PC-3 (cell line): ENCODE measurements around the gene WIPF1. TPM values are rescaled to one million over a fixed set of nuclear protein-coding genes. Genes with fewer than 3 reads are reported as not detected.

Source experiments
- ATAC-seq: fragments of 200-7000 bp; cut with Tn5 transposase; 2 replicates; pipeline ENCODE4 v1.9.1; 2020; ENCODE audit warnings: mild to moderate bottlenecking, moderate library complexity
- Bru-seq: library from RNA; stranded (reverse); fragments of 400-500 nt; gene quantifications from one replicate; lab custom pipeline; 2021; lab: Mats Ljungman, UMichigan
- BruChase-seq, 2 experiments: library from RNA; stranded (reverse); fragments of 400-500 nt; gene quantifications; one replicate each; lab custom pipeline; 2021; lab: Mats Ljungman, UMichigan
- BruUV-seq: library from RNA; stranded (reverse); fragments of 400-500 nt; replicated peaks from 2 replicates; lab custom pipeline; 2021; lab: Mats Ljungman, UMichigan
- CTCF ChIA-PET: fragments of 300-600 bp; sonication (Branson Sonifier 250); formaldehyde crosslinking; loops from one replicate; lab custom pipeline; 2022; ENCODE audit warnings: antibody characterized with exemption; lab: Charles Lee
- POLR2A ChIA-PET: fragments of 300-600 bp; sonication (Branson Sonifier 250); formaldehyde crosslinking; loops from one replicate; lab custom pipeline; 2022; ENCODE audit warnings: antibody characterized with exemption; ENCODE audit not compliant: unreplicated experiment; lab: Charles Lee
- DNase-seq: peaks from one replicate; pipeline ENCODE4 v3.0.0-alpha.2; 2015
- H2AFZ ChIP-seq: fragments of 300-600 bp; sonication (generic); 2 replicates; pipeline ENCODE4 v1.6.0; 2016; ENCODE audit warnings: antibody characterized with exemption, low read length
- H3F3A ChIP-seq: fragments of 300-600 bp; sonication (generic); one replicate; pipeline ENCODE4 v1.6.0; 2017; ENCODE audit warnings: antibody characterized with exemption, low read length, control low read depth, mild to moderate bottlenecking; ENCODE audit not compliant: unreplicated experiment
- H3K27ac ChIP-seq: fragments of 300-600 bp; sonication (generic); 2 replicates; pipeline ENCODE4 v1.5.1; 2016; ENCODE audit warnings: mild to moderate bottlenecking, low read length
- H3K27me3 ChIP-seq: fragments of 300-600 bp; sonication (generic); 2 replicates; pipeline ENCODE4 v1.6.1; 2016; ENCODE audit warnings: low read length, mixed read lengths
- H3K36me3 ChIP-seq: fragments of 300-600 bp; sonication (generic); 2 replicates; pipeline ENCODE4 v1.6.1; 2016; ENCODE audit warnings: low read depth, mixed run types, low read length, mixed read lengths
- H3K4me1 ChIP-seq: fragments of 300-600 bp; sonication (generic); 2 replicates; pipeline ENCODE4 v1.5.1; 2016; ENCODE audit warnings: low read length; ENCODE audit not compliant: insufficient read depth
- H3K4me2 ChIP-seq: fragments of 300-600 bp; sonication (generic); 2 replicates; pipeline ENCODE4 v1.6.0; 2016; ENCODE audit warnings: low read length
- H3K4me3 ChIP-seq: fragments of 300-600 bp; sonication (generic); 2 replicates; pipeline ENCODE4 v1.5.1; 2016; ENCODE audit warnings: mild to moderate bottlenecking, low read length, mixed read lengths
- H3K79me2 ChIP-seq: fragments of 300-600 bp; sonication (generic); 2 replicates; pipeline ENCODE4 v1.6.1; 2017; ENCODE audit warnings: low read length, mixed read lengths
- H3K9ac ChIP-seq: fragments of 300-600 bp; sonication (generic); 2 replicates; pipeline ENCODE4 v1.6.0; 2016; ENCODE audit warnings: mild to moderate bottlenecking, low read length
- H3K9me2 ChIP-seq: fragments of 300-600 bp; sonication (generic); replicated peaks from 2 replicates; pipeline ENCODE4 v1.6.1; 2016; ENCODE audit warnings: mixed run types, low read length, mixed read lengths
- H3K9me3 ChIP-seq: fragments of 300-600 bp; sonication (generic); 2 replicates; pipeline ENCODE4 v1.6.1; 2016; ENCODE audit warnings: low read length, mixed read lengths
- H4K20me1 ChIP-seq: fragments of 300-600 bp; sonication (generic); 2 replicates; pipeline ENCODE4 v1.6.1; 2016; ENCODE audit warnings: low read length, mixed read lengths
- CTCF ChIP-seq: fragments of 300-600 bp; sonication (generic); conservative IDR thresholded peaks from 2 replicates; pipeline ENCODE4 v1.5.1; 2017; ENCODE audit warnings: antibody characterized with exemption, low read depth, mild to moderate bottlenecking, low read length
- EZH2 ChIP-seq: fragments of 300-600 bp; sonication (generic); IDR thresholded peaks from one replicate; pipeline ENCODE4 v1.6.1; 2017; ENCODE audit warnings: antibody characterized with exemption, mild to moderate bottlenecking, low read length; ENCODE audit not compliant: unreplicated experiment
- EZH2phosphoT487 ChIP-seq: fragments of 300-600 bp; sonication (generic); IDR thresholded peaks from 2 replicates; pipeline ENCODE4 v1.6.1; 2018; ENCODE audit warnings: mild to moderate bottlenecking, antibody characterized with exemption, low read length, borderline replicate concordance
- intact Hi-C: fragments of 100-400 bp; cut with micrococcal nuclease; formaldehyde crosslinking; loops from 2 replicates; pipeline ENCODE4 v1.9.0; 2023
- long read RNA-seq: library from polyadenylated mRNA; unstranded; transcript quantifications from one replicate; pipeline ENCODE4 v2.0.0, GENCODE V29; 2021; ENCODE audit not compliant: unreplicated experiment
- total RNA-seq: library from RNA; depleted of rRNA; stranded (reverse); fragments of >200 nt; gene quantifications from 2 replicates; pipeline ENCODE4 v1.2.3, GENCODE V29; 2014; rRNA removed

Gene WIPF1
- 0.29 and 1.5 TPM in 2 replicates for total RNA-seq
- Bru-seq, nascent RNA, result percentile 35 among the genes with signal in this experiment
- BruChase-seq, experiment 1, labeled RNA remaining after a 6-hour chase, result percentile 31 among the genes with signal in this experiment
- BruChase-seq, experiment 2, labeled RNA remaining after a 2-hour chase, result percentile 33 among the genes with signal in this experiment
- long read RNA-seq, partial matches to known transcripts, result 3 of 8 reads
- long read RNA-seq, other reads (novel, unspliced or antisense), result 5 of 8 reads

GRCh38 chr2:174597345-174598047 is at the start of gene WIPF1:
TSS of gene WIPF1 (minus strand) at chr2:174597804. CDS start at chr2:174585573, 12,231 bp downstream.
- Histone ChIP-seq H3K4me2 (peak within 1 kb of the TSS; percentile 62), H3K9me3 (no peaks in the 10 kb centered on the region), H3K4me3 (peak within 1 kb of the TSS; percentile 19; the same call in 1 of the 2 replicates), H3K9ac (peak within 1 kb of the TSS; percentile 37; the same call in 1 of the 2 replicates), H4K20me1 (no peaks in the 10 kb centered on the region), H3F3A (no peaks in the 10 kb centered on the region), H3K9me2 (no peaks in the 10 kb centered on the region), H3K36me3 (no peaks in the 10 kb centered on the region), H3K27me3 (no peaks in the 10 kb centered on the region), H3K4me1 (peaks cover 26% of the 10 kb centered on the region), H3K79me2 (no peaks in the 10 kb centered on the region), H3K27ac (peak within 1 kb of the TSS; percentile 76), H2AFZ (peak within 1 kb of the TSS; percentile 79)
- no TSS peak for BruUV-seq
- ChIA-PET CTCF (interaction anchor here (0.6 to 1.1 kb wide), 4 partner anchors 14 to 135 kb away, joined by 3 to 7 read pairs (median 4); no protein-coding TSS in a partner anchor), POLR2A (interaction anchor here (0.6 kb wide), 1 partner anchor 397 kb away, joined by 3 read pairs; no protein-coding TSS in a partner anchor)
- DNase-seq (peak; percentile 59), ATAC-seq (peak; percentile 75)
- intact Hi-C loops, result no loop called here
- TF ChIP-seq EZH2, result no peak
- no peak for TF ChIP-seq CTCF
- TF ChIP-seq EZH2phosphoT487, result no peak

- ATAC-seq, result no peak
- BruUV-seq, result no TSS peak
- H3K4me2 ChIP-seq, result no peak overlapping the region
- intact Hi-C loops, result no loop called here
- no peaks in the 10 kb centered on the region for H4K20me1 ChIP-seq
- ChIA-PET POLR2A (no interaction called here), CTCF (no interaction called here)
- no peak for DNase-seq
- H3K27me3 ChIP-seq, result peaks cover 7% of the 10 kb centered on the region; the same call in 1 of the 2 replicates
- no peak overlapping the region for H3K27ac ChIP-seq
- H3F3A ChIP-seq, result no peaks in the 10 kb centered on the region
- H2AFZ ChIP-seq, result no peak overlapping the region
- no peaks in the 10 kb centered on the region for H3K9me2 ChIP-seq
- no peaks in the 10 kb centered on the region for H3K79me2 ChIP-seq
- no peak overlapping the region for H3K9ac ChIP-seq
- no peaks in the 10 kb centered on the region for H3K36me3 ChIP-seq
- TF ChIP-seq CTCF (no peak), EZH2phosphoT487 (no peak), EZH2 (no peak)
- H3K4me3 ChIP-seq, result no peak overlapping the region
- no peaks in the 10 kb centered on the region for H3K9me3 ChIP-seq
- no peaks in the 10 kb centered on the region for H3K4me1 ChIP-seq
Measured at GRCh38 chr2:174645296-174645695, 47.7 kb upstream of the WIPF1 start.
